ENCODE measurements around the gene FRAT1. TPM values are rescaled to one million over a fixed set of nuclear protein-coding genes. Genes with fewer than 3 reads are reported as not detected.

Gene FRAT1
- polyA plus RNA-seq, 1 of the 3 experiments (the other 2 are of a cell fraction): 1.8 TPM

- H4K20me1 ChIP-seq (ENCODE audit: insufficient read depth): no peaks in the 10 kb centered on the region
- no peaks in the 10 kb centered on the region for H3K79me2 ChIP-seq (ENCODE audit: insufficient read depth)
- H3K4me1 ChIP-seq (ENCODE audit: control insufficient read depth in 1 of 2, insufficient read depth in 2 of 2, low read depth in 1 of 2, low read length in 1 of 2): no peaks in the 10 kb centered on the region
- no peaks in the 10 kb centered on the region for H3K9me3 ChIP-seq
- WGBS (ENCODE audit: low lambda C conversion rate): 81% methylated on average over 11 of the region's 11 CpGs
- H2AFZ ChIP-seq (ENCODE audit: low read depth): no peak overlapping the region
- ChIA-PET CTCF (no interaction called here), POLR2A (no interaction called here)
- H3K9ac ChIP-seq: no peak overlapping the region
- H3K9me2 ChIP-seq: no peaks in the 10 kb centered on the region
- DNase-seq: no peak
- no peak overlapping the region for H3K4me2 ChIP-seq
- H3F3A ChIP-seq (replicated peaks; ENCODE audit: insufficient read depth): no peaks in the 10 kb centered on the region
- no peaks in the 10 kb centered on the region for H3K36me3 ChIP-seq (replicated peaks in 1 of 2; ENCODE audit: control insufficient read depth in 1 of 2, insufficient read depth in 2 of 2, low read length in 1 of 2)
- H3K27me3 ChIP-seq (ENCODE audit: insufficient read depth): no peaks in the 10 kb centered on the region
- H3K27ac ChIP-seq (ENCODE audit: low read depth in 2 of 2, low read length in 1 of 2): no peak overlapping the region
- TF ChIP-seq ELF1 (IDR thresholded peaks at IDR 0.05): no peak
- no peak overlapping the region for H3K4me3 ChIP-seq (ENCODE audit: low read depth in 2 of 2, low read length in 1 of 2)
Measured at GRCh38 chr10:97302088-97302791, 16.8 kb upstream of the FRAT1 start.

- Histone ChIP-seq H3K9me2 (no peaks in the 10 kb centered on the region), H3K27ac (ENCODE audit: low read depth in 2 of 2, low read length in 1 of 2) (no peak overlapping the region), H3K79me2 (ENCODE audit: insufficient read depth) (no peaks in the 10 kb centered on the region), H2AFZ (ENCODE audit: low read depth) (no peak overlapping the region), H3K4me3 (ENCODE audit: low read depth in 2 of 2, low read length in 1 of 2) (no peak overlapping the region), H3F3A (replicated peaks; ENCODE audit: insufficient read depth) (no peaks in the 10 kb centered on the region), H3K4me2 (no peak overlapping the region), H3K4me1 (ENCODE audit: control insufficient read depth in 1 of 2, insufficient read depth in 2 of 2, low read depth in 1 of 2, low read length in 1 of 2) (no peaks in the 10 kb centered on the region), H3K9ac (no peak overlapping the region), H3K9me3 (no peaks in the 10 kb centered on the region), H3K27me3 (ENCODE audit: insufficient read depth) (no peaks in the 10 kb centered on the region), H3K36me3 (replicated peaks in 1 of 2; ENCODE audit: control insufficient read depth in 1 of 2, insufficient read depth in 2 of 2, low read length in 1 of 2) (no peaks in the 10 kb centered on the region), H4K20me1 (ENCODE audit: insufficient read depth) (no peaks in the 10 kb centered on the region)
- 94% methylated on average over 1 of the region's 1 CpG for WGBS (ENCODE audit: low lambda C conversion rate)
- CTCF ChIA-PET: interaction anchor here (0.6 to 1.2 kb wide), 2 partner anchors 20 to 882 kb away, joined by 3 read pairs; no protein-coding TSS in a partner anchor
- DNase-seq: no peak
- POLR2A ChIA-PET: no interaction called here
- TF ChIP-seq TEAD4 (IDR thresholded peaks at IDR 0.05; ENCODE audit: borderline replicate concordance, insufficient read depth) (no peak), MXI1 (IDR thresholded peaks at IDR 0.05; ENCODE audit: low read depth, low read length) (no peak), RAD21 (IDR thresholded peaks at IDR 0.05; ENCODE audit: low read length) (no peak), YY1 (IDR thresholded peaks at IDR 0.05; ENCODE audit: low read depth) (no peak), REST (IDR thresholded peaks at IDR 0.05; ENCODE audit: low read depth, low read length) (no peak), SIN3A (IDR thresholded peaks at IDR 0.05; ENCODE audit: borderline replicate concordance, low read depth, low read length) (no peak), SMC3 (IDR thresholded peaks at IDR 0.05; ENCODE audit: low read depth, low read length) (no peak), POLR2AphosphoS5 (IDR thresholded peaks at IDR 0.05; ENCODE audit: low read depth, low read length) (no peak), FOXM1 (IDR thresholded peaks at IDR 0.05; ENCODE audit: low read depth) (no peak), MAX (IDR thresholded peaks at IDR 0.05; ENCODE audit: low read depth) (no peak), NRF1 (IDR thresholded peaks at IDR 0.05; ENCODE audit: low read depth, low read length) (no peak), GATA2 (CRISPR knock-in tag; IDR thresholded peaks at IDR 0.05) (no peak), IRF3 (IDR thresholded peaks at IDR 0.05; ENCODE audit: low read depth, low read length) (no peak), PBX3 (IDR thresholded peaks at IDR 0.05) (no peak), USF2 (IDR thresholded peaks at IDR 0.05; ENCODE audit: borderline replicate concordance, low read depth, low read length) (no peak), EP300 (IDR thresholded peaks at IDR 0.05; ENCODE audit: borderline replicate concordance in 1 of 2, low read depth in 1 of 2, low read length in 1 of 2) (no peak), NFIC (IDR thresholded peaks at IDR 0.05; ENCODE audit: borderline replicate concordance) (no peak), RFX5 (IDR thresholded peaks at IDR 0.05; ENCODE audit: low read length) (no peak), RXRA (IDR thresholded peaks at IDR 0.05; ENCODE audit: borderline replicate concordance, low read depth) (no peak)
Measured at GRCh38 chr10:97307441-97307840, 11.6 kb upstream of the FRAT1 start.

All from SK-N-SH (cell line).